Retinal pigment epithelial cell (primary cell): ENCODE data around the gene NABP1.
A peak's percentile ranks its signal among the peaks of the same experiment; 100 is the strongest.

ENCODE experiments used
- DNase-seq: peaks from one replicate; pipeline ENCODE4 v3.0.0-alpha.2; 2010; ENCODE audit warnings: low read depth
- H3K4me3 ChIP-seq: 2 replicates; pipeline ENCODE4 v1.5.1; 2011; ENCODE audit warnings: mild to moderate bottlenecking, low read length, control low read depth, moderate library complexity
- TF ChIP-seq, protein P1 (sequence below): conservative IDR thresholded peaks from 2 replicates; pipeline ENCODE4 v1.5.1; 2011; ENCODE audit warnings: low read depth, low read length, control low read depth, inconsistent platforms

NABP1 gene

DNA sequence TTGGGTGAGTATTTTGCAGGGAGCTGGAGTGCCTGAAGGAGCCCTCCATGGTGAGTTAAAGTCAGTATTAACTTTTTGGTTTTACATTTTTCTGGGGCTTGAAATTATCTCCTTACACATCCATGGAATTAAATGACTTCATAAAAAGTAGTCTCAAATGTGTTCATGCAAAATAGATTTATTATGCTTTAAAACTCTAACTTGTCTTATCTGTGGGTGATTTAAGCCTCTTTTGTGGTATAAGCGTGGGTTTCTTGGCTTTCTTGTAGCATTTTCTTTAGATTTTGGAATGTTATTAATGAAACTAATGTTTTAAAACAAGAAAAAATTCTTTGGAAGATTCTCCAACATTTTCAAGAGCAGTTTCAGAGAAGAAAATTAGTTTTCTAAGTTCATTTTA is 27.8 kb downstream of the NABP1 start:
- TF ChIP-seq, protein P1, sequence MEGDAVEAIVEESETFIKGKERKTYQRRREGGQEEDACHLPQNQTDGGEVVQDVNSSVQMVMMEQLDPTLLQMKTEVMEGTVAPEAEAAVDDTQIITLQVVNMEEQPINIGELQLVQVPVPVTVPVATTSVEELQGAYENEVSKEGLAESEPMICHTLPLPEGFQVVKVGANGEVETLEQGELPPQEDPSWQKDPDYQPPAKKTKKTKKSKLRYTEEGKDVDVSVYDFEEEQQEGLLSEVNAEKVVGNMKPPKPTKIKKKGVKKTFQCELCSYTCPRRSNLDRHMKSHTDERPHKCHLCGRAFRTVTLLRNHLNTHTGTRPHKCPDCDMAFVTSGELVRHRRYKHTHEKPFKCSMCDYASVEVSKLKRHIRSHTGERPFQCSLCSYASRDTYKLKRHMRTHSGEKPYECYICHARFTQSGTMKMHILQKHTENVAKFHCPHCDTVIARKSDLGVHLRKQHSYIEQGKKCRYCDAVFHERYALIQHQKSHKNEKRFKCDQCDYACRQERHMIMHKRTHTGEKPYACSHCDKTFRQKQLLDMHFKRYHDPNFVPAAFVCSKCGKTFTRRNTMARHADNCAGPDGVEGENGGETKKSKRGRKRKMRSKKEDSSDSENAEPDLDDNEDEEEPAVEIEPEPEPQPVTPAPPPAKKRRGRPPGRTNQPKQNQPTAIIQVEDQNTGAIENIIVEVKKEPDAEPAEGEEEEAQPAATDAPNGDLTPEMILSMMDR, result no peak

DNA sequence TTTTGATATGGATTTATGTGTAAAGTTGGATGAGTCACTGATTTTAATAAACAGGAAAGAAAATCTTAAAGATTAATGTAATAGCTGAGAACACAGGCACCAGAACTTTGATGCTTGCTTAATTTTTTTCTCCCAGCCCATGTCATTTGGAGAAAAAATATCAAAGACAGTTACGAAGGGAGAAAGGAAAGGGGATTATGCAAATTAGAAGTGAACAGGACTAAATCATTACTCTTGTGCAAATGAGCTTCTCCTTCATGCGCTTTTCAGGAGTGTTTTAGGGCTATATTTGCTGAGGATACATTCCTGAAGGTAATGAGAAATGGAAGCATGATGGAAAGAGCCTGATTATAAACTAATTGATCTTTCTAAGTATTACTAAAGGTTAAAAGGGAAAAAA is 28.9 kb downstream of the NABP1 start:
- no peak overlapping the region for H3K4me3 ChIP-seq
- DNase-seq, result no peak
- TF ChIP-seq, protein P1, result no peak

More for the DNA sequence above, 27.8 kb downstream of the NABP1 start:
- H3K4me3 ChIP-seq, result no peak overlapping the region
- no peak for DNase-seq

DNA sequence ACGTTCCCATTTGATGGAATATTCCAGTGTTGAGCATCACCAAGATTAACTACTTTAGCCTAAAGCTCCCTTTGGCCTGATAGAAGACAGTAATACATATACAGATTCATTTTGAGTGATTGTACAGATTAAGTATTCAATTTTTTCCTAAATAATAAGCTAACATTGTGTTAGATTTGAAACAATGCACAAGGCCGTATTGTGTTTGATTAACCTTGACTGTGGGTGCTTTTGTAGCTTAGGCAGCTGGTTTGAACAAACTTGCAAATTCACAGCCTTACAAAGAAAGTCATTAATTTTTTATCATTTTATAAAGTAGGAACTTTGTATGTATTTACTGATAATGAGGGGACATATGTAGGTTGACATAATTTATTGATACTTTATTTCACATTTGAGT is 29.6 kb downstream of the NABP1 start:
- H3K4me3 ChIP-seq, result no peak overlapping the region
- no peak for DNase-seq
- TF ChIP-seq, protein P1, result no peak

DNA sequence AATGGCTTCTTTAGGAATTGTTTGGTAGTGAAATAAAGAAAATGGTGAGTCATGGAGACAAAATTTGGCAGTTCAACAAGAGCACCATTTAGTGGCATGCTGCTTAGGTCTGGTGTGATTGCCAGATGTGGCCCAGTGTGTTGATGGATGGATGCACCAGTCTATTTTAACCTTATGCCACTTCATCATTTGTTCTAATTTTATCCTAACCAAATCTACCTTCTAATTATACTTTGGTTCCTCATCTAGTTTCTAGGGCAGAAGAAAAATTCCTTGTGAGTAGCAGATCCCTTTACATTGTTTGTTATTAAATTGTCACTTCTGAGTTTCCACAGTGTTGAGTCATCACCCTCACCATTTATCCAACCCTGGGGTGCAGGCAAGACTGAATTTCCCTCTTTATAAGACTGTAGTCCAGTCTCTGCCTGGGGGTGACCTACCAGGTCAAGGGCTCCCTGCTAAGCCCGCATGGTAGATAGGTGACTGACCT is 32.5 kb downstream of the NABP1 start:
- TF ChIP-seq, protein P1, result no peak
- no peak for DNase-seq
- no peak overlapping the region for H3K4me3 ChIP-seq

DNA sequence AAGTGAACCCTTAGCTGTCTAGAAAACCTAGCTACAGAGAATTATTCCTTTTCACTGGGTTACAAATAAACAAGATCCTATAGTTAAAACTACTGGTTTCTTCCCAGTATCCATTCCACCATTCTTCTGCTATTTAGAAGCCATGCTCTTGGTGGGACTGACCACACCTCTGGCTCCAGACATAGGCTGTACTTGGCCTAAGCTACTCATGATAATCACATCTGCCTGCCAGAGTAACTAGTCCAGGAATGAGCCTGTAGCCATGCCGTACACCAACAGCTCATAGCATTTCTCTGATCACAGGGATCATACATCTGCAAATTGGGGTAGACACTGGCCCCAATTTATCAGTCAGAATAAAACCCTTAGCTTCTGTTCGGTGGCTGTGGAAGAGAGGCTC is 33.7 kb downstream of the NABP1 start:
- H3K4me3 ChIP-seq, result no peak overlapping the region
- TF ChIP-seq, protein P1, result no peak
- no peak for DNase-seq

DNA sequence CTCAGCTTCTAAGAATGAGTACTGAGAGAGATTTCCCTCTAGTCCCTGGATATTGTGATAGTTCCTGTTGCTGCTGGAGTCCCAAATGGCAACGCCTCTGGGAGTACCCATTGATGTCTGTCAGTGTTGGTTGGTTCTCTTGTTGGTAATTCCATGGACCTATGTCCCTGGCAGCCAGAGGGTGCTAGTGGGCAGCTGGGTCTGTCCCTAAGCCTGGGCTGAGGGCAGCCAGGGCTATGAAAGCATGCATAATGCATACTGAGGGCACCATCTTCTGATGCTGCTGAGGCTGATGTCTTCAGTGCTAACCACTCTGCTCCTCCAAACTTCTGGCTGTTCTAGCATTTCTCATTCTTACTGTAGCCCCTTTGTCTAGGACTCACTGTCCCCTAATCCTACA is 35.9 kb downstream of the NABP1 start:
- TF ChIP-seq, protein P1, result peak; percentile 37
- DNase-seq, result no peak
- no peak overlapping the region for H3K4me3 ChIP-seq

DNA sequence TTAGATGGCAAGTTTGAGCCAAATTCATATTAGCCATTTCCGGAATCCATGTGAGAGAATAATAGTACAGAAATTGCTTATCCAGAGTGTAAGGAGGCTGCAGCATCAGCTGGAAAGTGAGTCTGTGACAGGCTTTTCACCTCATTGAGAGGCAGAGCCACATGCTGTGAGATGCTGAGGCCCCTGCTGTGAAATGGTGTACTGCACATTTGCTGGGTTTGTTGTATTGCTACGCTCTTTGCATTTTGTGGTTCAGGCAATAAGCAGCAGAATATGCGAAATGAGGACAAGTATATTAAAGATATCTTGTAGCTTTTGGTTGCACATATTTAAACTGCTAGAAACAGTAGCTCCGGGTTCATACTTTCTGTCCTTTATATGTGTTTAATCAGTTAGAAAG is 37.0 kb downstream of the NABP1 start:
- no peak for DNase-seq
- no peak overlapping the region for H3K4me3 ChIP-seq
- TF ChIP-seq, protein P1, result no peak
